DND-41 (cell line): ENCODE measurements around the gene IQCH.

ENCODE experiments used
- ATAC-seq: fragments of 200-7000 bp; cut with Tn5 transposase; 3 replicates; pipeline ENCODE4 v1.9.1; 2021; ENCODE audit warnings: low read depth; ENCODE audit not compliant: insufficient read depth
- DNase-seq: peaks from one replicate; pipeline ENCODE4 v3.0.0-alpha.2; 2020
- H2AFZ ChIP-seq: 2 replicates; pipeline ENCODE4 v1.6.0; 2012; ENCODE audit warnings: low read depth, low read length
- H3K27ac ChIP-seq: 2 replicates; pipeline ENCODE4 v1.5.1; 2012; ENCODE audit warnings: low read length, inconsistent platforms
- H3K27me3 ChIP-seq: fragments of 200-600 bp; sonication (generic); 2 replicates; pipeline ENCODE4 v1.6.0; 2012; ENCODE audit warnings: low read length, mild to moderate bottlenecking, inconsistent platforms; ENCODE audit not compliant: insufficient read depth, poor library complexity
- H3K36me3 ChIP-seq: 2 replicates; pipeline ENCODE4 v1.5.1; 2012; ENCODE audit warnings: low read length, inconsistent platforms; ENCODE audit not compliant: insufficient read depth
- H3K4me1 ChIP-seq: 2 replicates; pipeline ENCODE4 v1.5.1; 2012; ENCODE audit warnings: mild to moderate bottlenecking, low read length; ENCODE audit not compliant: insufficient read depth
- H3K4me2 ChIP-seq: 2 replicates; pipeline ENCODE4 v1.6.0; 2012; ENCODE audit warnings: mild to moderate bottlenecking, moderate library complexity, low read length, inconsistent platforms; ENCODE audit not compliant: insufficient read depth
- H3K4me3 ChIP-seq, 2 experiments: fragments of 200-600 bp in 1 of 2; shearing (Covaris generic) in 1 of 2; 2 replicates each; pipeline ENCODE4 v1.5.1; 2012 to 2016; ENCODE audit warnings: inconsistent platforms in 2 of 2, low read length in 2 of 2, mild to moderate bottlenecking in 2 of 2, low read depth in 1 of 2, moderate library complexity in 1 of 2
- H3K79me2 ChIP-seq: 2 replicates; pipeline ENCODE4 v1.6.0; 2012; ENCODE audit warnings: low read length, inconsistent platforms; ENCODE audit not compliant: insufficient read depth
- H3K9ac ChIP-seq: 2 replicates; pipeline ENCODE4 v1.6.0; 2012; ENCODE audit warnings: low read depth, mild to moderate bottlenecking, inconsistent platforms, low read length, moderate library complexity
- H3K9me3 ChIP-seq: 2 replicates; pipeline ENCODE4 v1.5.1; 2012; ENCODE audit warnings: low read length, moderate library complexity, mild to moderate bottlenecking, inconsistent platforms; ENCODE audit not compliant: insufficient read depth, severe bottlenecking
- H4K20me1 ChIP-seq: 2 replicates; pipeline ENCODE4 v1.6.0; 2012; ENCODE audit warnings: low read length; ENCODE audit not compliant: insufficient read depth
- EZH2 ChIP-seq: IDR thresholded peaks from 3 replicates; pipeline ENCODE4 v1.6.1; 2012; ENCODE audit warnings: borderline replicate concordance, low read depth, mild to moderate bottlenecking, moderate library complexity, low read length, inconsistent platforms; ENCODE audit not compliant: severe bottlenecking
- TF ChIP-seq, protein P1 (sequence below): IDR thresholded peaks from 2 replicates; pipeline ENCODE4 v1.5.1; 2012; ENCODE audit warnings: borderline replicate concordance, low read length, moderate library complexity, mild to moderate bottlenecking; ENCODE audit not compliant: poor library complexity, severe bottlenecking; ENCODE audit errors: extremely low read depth

The IQCH gene

GRCh38 chr15:67523330-67523729 is 268.7 kb downstream of the IQCH start:
- no peak overlapping the region; the same call in 1 of the 2 replicates for H3K27ac ChIP-seq
- H3K9me3 ChIP-seq, result no peaks in the 10 kb centered on the region
- peak overlapping the region in 1 of 2 experiments; percentile 79; a peak in 1 of 4 replicates for H3K4me3 ChIP-seq
- H3K27me3 ChIP-seq, result no peaks in the 10 kb centered on the region
- H2AFZ ChIP-seq, result no peak overlapping the region
- no peak for ATAC-seq
- peaks cover 32% of the 10 kb centered on the region for H3K4me1 ChIP-seq
- H3K36me3 ChIP-seq, result peaks cover 14% of the 10 kb centered on the region
- peaks cover 52% of the 10 kb centered on the region for H3K79me2 ChIP-seq
- H3K4me2 ChIP-seq, result peak overlapping the region; percentile 62
- DNase-seq, result no peak
- TF ChIP-seq EZH2, result no peak
- TF ChIP-seq, protein P1, sequence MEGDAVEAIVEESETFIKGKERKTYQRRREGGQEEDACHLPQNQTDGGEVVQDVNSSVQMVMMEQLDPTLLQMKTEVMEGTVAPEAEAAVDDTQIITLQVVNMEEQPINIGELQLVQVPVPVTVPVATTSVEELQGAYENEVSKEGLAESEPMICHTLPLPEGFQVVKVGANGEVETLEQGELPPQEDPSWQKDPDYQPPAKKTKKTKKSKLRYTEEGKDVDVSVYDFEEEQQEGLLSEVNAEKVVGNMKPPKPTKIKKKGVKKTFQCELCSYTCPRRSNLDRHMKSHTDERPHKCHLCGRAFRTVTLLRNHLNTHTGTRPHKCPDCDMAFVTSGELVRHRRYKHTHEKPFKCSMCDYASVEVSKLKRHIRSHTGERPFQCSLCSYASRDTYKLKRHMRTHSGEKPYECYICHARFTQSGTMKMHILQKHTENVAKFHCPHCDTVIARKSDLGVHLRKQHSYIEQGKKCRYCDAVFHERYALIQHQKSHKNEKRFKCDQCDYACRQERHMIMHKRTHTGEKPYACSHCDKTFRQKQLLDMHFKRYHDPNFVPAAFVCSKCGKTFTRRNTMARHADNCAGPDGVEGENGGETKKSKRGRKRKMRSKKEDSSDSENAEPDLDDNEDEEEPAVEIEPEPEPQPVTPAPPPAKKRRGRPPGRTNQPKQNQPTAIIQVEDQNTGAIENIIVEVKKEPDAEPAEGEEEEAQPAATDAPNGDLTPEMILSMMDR, result no peak
- peak overlapping the region; percentile 93 for H3K9ac ChIP-seq
- H4K20me1 ChIP-seq, result peaks cover 3% of the 10 kb centered on the region; the same call in 1 of the 2 replicates

DNA sequence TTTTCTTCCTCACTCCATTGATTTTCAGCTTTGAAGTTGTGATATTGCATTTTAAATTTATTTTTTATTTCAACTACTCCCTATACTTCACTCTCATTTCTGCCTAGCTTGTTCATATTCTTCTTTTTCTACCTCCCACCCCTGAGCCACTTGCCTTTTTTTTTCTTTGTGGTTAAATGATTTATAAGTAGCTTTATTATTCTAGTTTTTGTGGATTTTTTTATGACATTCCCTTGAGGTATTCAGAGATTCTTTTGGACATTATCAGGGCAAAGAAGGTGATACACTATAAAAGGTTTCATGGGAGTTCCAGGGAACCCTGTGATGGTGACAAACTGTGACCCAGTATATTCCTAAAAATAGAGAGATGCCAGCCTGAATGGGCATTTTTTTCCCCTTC is 269.6 kb downstream of the IQCH start:
- peaks cover 32% of the 10 kb centered on the region for H3K4me1 ChIP-seq
- H3K36me3 ChIP-seq, result peaks cover 14% of the 10 kb centered on the region
- H3K4me2 ChIP-seq, result peak overlapping the region; percentile 62; the same call in 1 of the 2 replicates
- ATAC-seq (no peak), DNase-seq (no peak)
- H3K79me2 ChIP-seq, result peaks cover 52% of the 10 kb centered on the region
- H3K9me3 ChIP-seq, result no peaks in the 10 kb centered on the region
- H3K27me3 ChIP-seq, result no peaks in the 10 kb centered on the region
- no peak overlapping the region for H2AFZ ChIP-seq
- H3K9ac ChIP-seq, result no peak overlapping the region
- no peak overlapping the region for H3K27ac ChIP-seq
- H4K20me1 ChIP-seq, result peaks cover 3% of the 10 kb centered on the region; the same call in 1 of the 2 replicates
- TF ChIP-seq, protein P1, result no peak
- no peak for TF ChIP-seq EZH2
- H3K4me3 ChIP-seq, result no peak overlapping the region

DNA sequence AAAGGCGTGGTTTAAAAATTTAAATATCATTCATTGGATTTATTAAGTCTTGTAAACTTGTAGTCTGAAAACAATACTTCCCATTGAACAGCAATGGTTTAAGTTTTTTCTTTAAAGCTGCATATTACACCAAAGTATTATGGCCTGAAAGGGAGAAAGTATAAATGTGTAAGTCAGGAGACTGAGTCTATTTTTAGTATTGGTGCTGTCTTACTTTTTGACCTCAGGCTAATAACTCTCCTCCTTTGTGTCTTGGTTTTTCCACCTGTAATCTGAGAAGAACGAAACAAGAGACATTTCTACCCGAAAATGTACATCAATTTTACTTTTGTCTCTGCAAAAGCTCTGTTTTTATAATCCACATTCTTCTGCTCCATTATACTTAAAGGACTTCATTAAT is 273.9 kb downstream of the IQCH start:
- H3K27me3 ChIP-seq, result no peaks in the 10 kb centered on the region
- no peak overlapping the region for H3K4me3 ChIP-seq
- no peak for DNase-seq
- no peak for ATAC-seq
- no peaks in the 10 kb centered on the region for H3K9me3 ChIP-seq
- H4K20me1 ChIP-seq, result no peaks in the 10 kb centered on the region
- peaks cover 10% of the 10 kb centered on the region; the same call in 1 of the 2 replicates for H3K4me1 ChIP-seq
- peaks cover 28% of the 10 kb centered on the region for H3K79me2 ChIP-seq
- no peak overlapping the region for H2AFZ ChIP-seq
- peaks cover 14% of the 10 kb centered on the region; the same call in 1 of the 2 replicates for H3K36me3 ChIP-seq
- H3K9ac ChIP-seq, result no peak overlapping the region
- H3K4me2 ChIP-seq, result no peak overlapping the region
- no peak overlapping the region for H3K27ac ChIP-seq
- no peak for TF ChIP-seq EZH2
- TF ChIP-seq, protein P1, result no peak
